ENCODE results near the gene PBRM1. TPM values are rescaled to one million over a fixed set of nuclear protein-coding genes. Genes with fewer than 3 reads are reported as not detected.

Gene PBRM1
- total and polyA plus RNA-seq, 2 donors (not counting 1 experiment from before 2014, with no cell fraction given): 16.8 to 85.9 TPM

DNA sequence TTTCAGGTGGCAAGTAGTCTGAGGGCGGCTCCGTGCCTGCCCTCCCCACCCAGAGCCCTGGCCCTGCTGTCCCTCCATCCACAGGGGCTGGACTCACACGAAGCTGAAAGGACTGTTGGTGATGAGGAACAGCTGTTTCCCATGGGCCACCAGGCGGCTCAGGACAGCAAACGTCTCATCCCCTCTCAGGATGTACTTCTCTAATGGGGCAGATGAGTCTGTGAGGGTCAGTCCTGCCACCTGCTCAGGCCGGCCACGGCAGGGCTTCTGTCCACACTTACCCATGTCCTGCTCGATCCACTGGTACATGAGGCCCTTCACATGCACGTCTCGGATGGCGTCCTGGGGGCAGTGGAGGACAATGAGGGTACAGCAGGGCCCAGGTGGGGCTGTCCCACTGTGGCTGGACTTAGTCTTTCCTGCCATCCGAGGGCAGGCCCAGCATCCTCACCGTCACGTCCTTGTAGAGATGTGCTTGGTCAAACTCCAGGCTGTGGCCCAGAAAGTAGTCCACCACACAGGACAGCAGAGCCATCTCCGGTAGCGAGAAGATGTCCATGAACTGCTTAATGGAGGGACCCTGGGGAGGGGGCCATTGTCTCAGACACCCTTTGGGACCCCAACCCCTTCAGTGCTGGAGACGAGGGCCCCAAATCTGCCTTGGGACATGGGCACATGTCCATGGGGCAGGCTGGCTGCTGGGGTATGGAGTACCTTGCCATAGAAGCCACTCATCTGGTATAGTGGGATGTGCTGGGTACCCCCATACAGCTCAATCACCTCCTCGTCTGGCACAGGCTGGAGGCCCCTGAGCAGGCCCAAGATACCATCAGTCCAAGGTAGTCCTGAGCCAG is 157.8 kb downstream of the PBRM1 start:
- ChIA-PET CTCF (interaction anchor here (1.0 kb wide), 1 partner anchor 188 kb away, joined by 3 read pairs; no protein-coding TSS in a partner anchor), POLR2A (no interaction called here)
- no peaks in the 10 kb centered on the region for H4K20me1 ChIP-seq (ENCODE audit: control insufficient read depth, insufficient read depth, low read length, poor library complexity, severe bottlenecking)
- Mint-ChIP-seq H3K9me3 (ENCODE audit: insufficient read depth) (no peaks in the 10 kb centered on the region), H3K4me1 (peaks cover 5% of the 10 kb centered on the region), H3K27ac (no peak overlapping the region), H3K4me3 (no peak overlapping the region), H3K27me3 (no peaks in the 10 kb centered on the region)
- no peak overlapping the region for H2AFZ ChIP-seq (ENCODE audit: insufficient read depth, low read depth, low read length, poor library complexity, severe bottlenecking)
- TF ChIP-seq, protein P1, sequence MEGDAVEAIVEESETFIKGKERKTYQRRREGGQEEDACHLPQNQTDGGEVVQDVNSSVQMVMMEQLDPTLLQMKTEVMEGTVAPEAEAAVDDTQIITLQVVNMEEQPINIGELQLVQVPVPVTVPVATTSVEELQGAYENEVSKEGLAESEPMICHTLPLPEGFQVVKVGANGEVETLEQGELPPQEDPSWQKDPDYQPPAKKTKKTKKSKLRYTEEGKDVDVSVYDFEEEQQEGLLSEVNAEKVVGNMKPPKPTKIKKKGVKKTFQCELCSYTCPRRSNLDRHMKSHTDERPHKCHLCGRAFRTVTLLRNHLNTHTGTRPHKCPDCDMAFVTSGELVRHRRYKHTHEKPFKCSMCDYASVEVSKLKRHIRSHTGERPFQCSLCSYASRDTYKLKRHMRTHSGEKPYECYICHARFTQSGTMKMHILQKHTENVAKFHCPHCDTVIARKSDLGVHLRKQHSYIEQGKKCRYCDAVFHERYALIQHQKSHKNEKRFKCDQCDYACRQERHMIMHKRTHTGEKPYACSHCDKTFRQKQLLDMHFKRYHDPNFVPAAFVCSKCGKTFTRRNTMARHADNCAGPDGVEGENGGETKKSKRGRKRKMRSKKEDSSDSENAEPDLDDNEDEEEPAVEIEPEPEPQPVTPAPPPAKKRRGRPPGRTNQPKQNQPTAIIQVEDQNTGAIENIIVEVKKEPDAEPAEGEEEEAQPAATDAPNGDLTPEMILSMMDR (IDR thresholded peaks at IDR 0.05): no peak
- TF ChIP-seq EZH2 (IDR thresholded peaks at IDR 0.05; ENCODE audit: borderline replicate concordance, insufficient read depth, low read depth, low read length, poor library complexity, severe bottlenecking): no peak
- H3K27ac ChIP-seq (ENCODE audit: low read length in 2 of 2): no peak overlapping the region
- H3K4me3 ChIP-seq (ENCODE audit: control extremely low read depth in 1 of 5, extremely low read depth in 1 of 5, insufficient read depth in 1 of 5, low read depth in 2 of 5, low read length in 4 of 5): no peak overlapping the region
- no peak overlapping the region for H3K9ac ChIP-seq (ENCODE audit: low read length)
- no peak overlapping the region for H3K4me2 ChIP-seq (replicated peaks; ENCODE audit: low read depth, low read length, poor library complexity, severe bottlenecking)
- DNase-seq: no peak
- intact Hi-C loops (cut with micrococcal nuclease): no loop called here
- no peaks in the 10 kb centered on the region for H3K36me3 ChIP-seq (replicated peaks in 1 of 2; ENCODE audit: control extremely low read depth in 1 of 2, control insufficient read depth in 1 of 2, extremely low read depth in 1 of 2, insufficient read depth in 2 of 2, low read length in 1 of 2)
- H3K27me3 ChIP-seq (replicated peaks in 1 of 4; ENCODE audit: control extremely low read depth in 1 of 4, control insufficient read depth in 3 of 4, insufficient read depth in 4 of 4, low read length in 3 of 4): peaks cover 0 to 12% (median 0%) of the 10 kb centered on the region in 4 experiments
- ATAC-seq (ENCODE audit: low read depth): no peak
- peaks cover 9 to 13% of the 10 kb centered on the region in 2 donors for H3K4me1 ChIP-seq (ENCODE audit: control insufficient read depth in 2 of 2, insufficient read depth in 2 of 2, low read length in 2 of 2)
- no peaks in the 10 kb centered on the region for H3K79me2 ChIP-seq (ENCODE audit: control insufficient read depth, insufficient read depth, low read length)
- H3K9me3 ChIP-seq (ENCODE audit: control extremely low read depth in 1 of 3, control insufficient read depth in 2 of 3, insufficient read depth in 1 of 3, low read length in 2 of 3): no peaks in the 10 kb centered on the region
- 92% methylated on average over 12 of the region's 18 CpGs for WGBS (ENCODE audit: insufficient coverage)
